Hematopoietic multipotent progenitor cell treated with erythropoietin and hydrocortisone succinate and interleukin-3 and kit ligand, for 8 days (in vitro differentiated cells): ENCODE measurements around the gene MEF2C.
A peak's percentile ranks its signal among the peaks of the same experiment; 100 is the strongest.

ENCODE experiments used
- DNase-seq: peaks from one replicate; pipeline ENCODE4 v3.0.0-alpha.2; 2015

MEF2C gene

GRCh38 chr5:88888291-88888690 is 5.3 kb upstream of the MEF2C start:
- DNase-seq = no peak

- no peak for DNase-seq
Observed at GRCh38 chr5:88887342-88887741, 4.4 kb upstream of the MEF2C start.

GRCh38 chr5:88886746-88887341 is 3.9 kb upstream of the MEF2C start:
- peak; percentile 38 for DNase-seq

- DNase-seq = no peak
Observed at GRCh38 chr5:88886252-88886651, 3.3 kb upstream of the MEF2C start.

GRCh38 chr5:88885002-88885401 is 2.0 kb upstream of the MEF2C start:
- no peak for DNase-seq

- peak; percentile 86 for DNase-seq
Observed at GRCh38 chr5:88884608-88884877, 1.6 kb upstream of the MEF2C start.

- peak; percentile 75 for DNase-seq
Observed at GRCh38 chr5:88883836-88884607, 1.0 kb upstream of the MEF2C start.

- DNase-seq = peak; percentile 46
Observed at GRCh38 chr5:88882276-88883038, 527 bp downstream of the MEF2C start.

- peak; percentile 44 for DNase-seq
Observed at GRCh38 chr5:88881571-88881971, 1.4 kb downstream of the MEF2C start.

- no peak for DNase-seq
Observed at GRCh38 chr5:88880201-88880600, 2.8 kb downstream of the MEF2C start.

GRCh38 chr5:88879724-88880123 is 3.3 kb downstream of the MEF2C start:
- no peak for DNase-seq

GRCh38 chr5:88878976-88879375 is 4.0 kb downstream of the MEF2C start:
- DNase-seq = peak; percentile 42

- peak; percentile 30 for DNase-seq
Observed at GRCh38 chr5:88877826-88878225, 5.2 kb downstream of the MEF2C start.

GRCh38 chr5:88876714-88877113 is 6.3 kb downstream of the MEF2C start:
- no peak for DNase-seq

GRCh38 chr5:88875341-88876234 is 7.4 kb downstream of the MEF2C start:
- DNase-seq = peak; percentile 63

GRCh38 chr5:88873447-88873846 is 9.5 kb downstream of the MEF2C start:
- DNase-seq = no peak

- DNase-seq = no peak
Observed at GRCh38 chr5:88872971-88873370, 10.0 kb downstream of the MEF2C start.

- no peak for DNase-seq
Observed at GRCh38 chr5:88870285-88870684, 12.7 kb downstream of the MEF2C start.

- DNase-seq = no peak
Observed at GRCh38 chr5:88868468-88869068, 14.4 kb downstream of the MEF2C start.

- DNase-seq = no peak
Observed at GRCh38 chr5:88867638-88868037, 15.3 kb downstream of the MEF2C start.

- no peak for DNase-seq
Observed at GRCh38 chr5:88863523-88863922, 19.5 kb downstream of the MEF2C start.

GRCh38 chr5:88862547-88863175 is 20.3 kb downstream of the MEF2C start:
- DNase-seq = no peak
